ENCODE data around the gene ZNF384. TPM values are rescaled to one million over a fixed set of nuclear protein-coding genes. Genes with fewer than 3 reads are reported as not detected.

ZNF384 gene
- total RNA-seq: 15.1 TPM

DNA sequence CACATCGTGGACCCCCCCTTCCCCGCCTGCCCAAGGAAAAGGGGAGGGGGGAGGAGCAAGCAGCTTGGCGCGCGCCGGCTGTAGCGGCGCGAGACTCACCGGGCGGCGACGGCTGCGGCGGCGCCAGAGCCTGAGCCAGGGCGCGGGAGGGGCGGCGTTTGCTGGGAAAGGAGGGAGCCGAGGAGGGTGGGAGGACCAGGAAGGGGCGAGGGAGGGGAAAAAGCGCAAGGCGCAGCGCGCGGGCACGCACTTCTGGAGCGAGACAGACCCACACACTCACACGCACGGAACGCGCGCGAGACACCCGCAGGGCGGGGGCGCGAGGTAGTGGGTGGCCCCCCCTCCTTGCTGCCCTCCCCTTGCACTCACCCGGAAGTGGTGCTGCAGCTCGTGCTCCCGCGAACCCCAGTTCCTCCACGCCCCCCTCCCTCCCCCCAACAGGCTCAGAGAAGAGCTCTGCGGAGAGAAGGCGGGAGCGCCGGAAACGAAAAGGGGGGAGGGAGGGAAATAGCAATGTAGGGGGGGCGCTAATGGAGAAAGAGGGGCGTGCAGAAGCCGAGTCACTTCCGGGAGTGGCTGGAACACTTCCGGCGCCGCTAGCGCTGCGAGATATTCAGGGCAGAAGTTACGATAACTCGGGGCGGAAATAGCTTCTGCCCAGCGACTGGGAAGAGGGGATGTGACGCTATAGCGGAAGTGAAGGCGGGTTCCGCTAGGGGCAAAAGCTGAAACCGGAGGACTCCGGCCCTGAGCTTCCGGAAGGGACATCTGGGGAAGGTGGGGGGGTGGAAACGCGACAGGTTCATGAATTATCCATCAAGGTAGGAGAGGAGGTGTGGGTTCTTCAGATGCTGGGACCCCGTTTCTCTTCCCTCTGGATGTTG is at the start of gene ZNF384:
TSS of gene ZNF384 (minus strand) at position 377 of the 884 bp plus-strand sequence. CDS start 9,855 bp downstream, outside the sequence.
- H3K27me3 ChIP-seq: no peaks in the 10 kb centered on the region
- H3K4me1 ChIP-seq: peaks cover 9 to 26% of the 10 kb centered on the region in 2 donors
- intact Hi-C loops (cut with DNase I): loop anchor here (1.0 to 5.0 kb wide), 7 partner anchors 26 to 163 kb away; partner anchors contain the start of genes COPS7A, ING4, MLF2 and P3H3

DNA sequence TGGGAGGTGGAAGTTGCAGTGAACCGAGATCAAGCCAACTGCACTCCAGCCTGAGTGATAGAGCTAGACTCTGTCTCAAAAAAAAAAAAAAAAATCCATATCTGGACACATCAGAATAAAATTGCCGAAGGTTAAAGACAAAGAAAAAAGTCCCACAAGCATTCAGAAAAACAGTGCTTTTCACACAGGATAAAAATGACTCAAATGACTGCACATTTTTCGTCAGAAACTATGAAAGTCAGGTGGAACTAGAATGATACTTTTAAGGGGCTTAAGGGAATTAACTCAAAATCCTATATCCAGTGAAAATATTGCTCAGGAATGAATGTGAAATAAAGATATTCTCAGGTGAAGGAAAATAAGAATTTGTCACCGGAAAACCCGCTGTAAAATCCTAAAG is 47.6 kb upstream of the ZNF384 start:
- TF ChIP-seq, protein P1, sequence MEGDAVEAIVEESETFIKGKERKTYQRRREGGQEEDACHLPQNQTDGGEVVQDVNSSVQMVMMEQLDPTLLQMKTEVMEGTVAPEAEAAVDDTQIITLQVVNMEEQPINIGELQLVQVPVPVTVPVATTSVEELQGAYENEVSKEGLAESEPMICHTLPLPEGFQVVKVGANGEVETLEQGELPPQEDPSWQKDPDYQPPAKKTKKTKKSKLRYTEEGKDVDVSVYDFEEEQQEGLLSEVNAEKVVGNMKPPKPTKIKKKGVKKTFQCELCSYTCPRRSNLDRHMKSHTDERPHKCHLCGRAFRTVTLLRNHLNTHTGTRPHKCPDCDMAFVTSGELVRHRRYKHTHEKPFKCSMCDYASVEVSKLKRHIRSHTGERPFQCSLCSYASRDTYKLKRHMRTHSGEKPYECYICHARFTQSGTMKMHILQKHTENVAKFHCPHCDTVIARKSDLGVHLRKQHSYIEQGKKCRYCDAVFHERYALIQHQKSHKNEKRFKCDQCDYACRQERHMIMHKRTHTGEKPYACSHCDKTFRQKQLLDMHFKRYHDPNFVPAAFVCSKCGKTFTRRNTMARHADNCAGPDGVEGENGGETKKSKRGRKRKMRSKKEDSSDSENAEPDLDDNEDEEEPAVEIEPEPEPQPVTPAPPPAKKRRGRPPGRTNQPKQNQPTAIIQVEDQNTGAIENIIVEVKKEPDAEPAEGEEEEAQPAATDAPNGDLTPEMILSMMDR (IDR thresholded peaks at IDR 0.05): no peak
- H3K4me1 ChIP-seq: no peaks in the 10 kb centered on the region
- peaks cover 11 to 13% of the 10 kb centered on the region in 2 donors for H3K36me3 ChIP-seq
- intact Hi-C loops (cut with DNase I): no loop called here
- H3K27ac ChIP-seq: no peak overlapping the region
- H3K9me3 ChIP-seq: no peaks in the 10 kb centered on the region
- no peaks in the 10 kb centered on the region for H3K27me3 ChIP-seq
- H3K4me3 ChIP-seq: no peak overlapping the region
- DNase-seq (ENCODE audit: low spot score in 2 of 2): no peak

More for the DNA sequence above, at the start of gene ZNF384:
- peak; percentile 91 to 99 for DNase-seq (ENCODE audit: low spot score in 2 of 2)
- TF ChIP-seq, protein P1 (IDR thresholded peaks at IDR 0.05): peak in 1 of 3 experiments; percentile 27
- H3K9me3 ChIP-seq: no peaks in the 10 kb centered on the region
- peak within 1 kb of the TSS; percentile 68 to 91 for H3K4me3 ChIP-seq
- peak within 1 kb of the TSS; percentile 96 to 98 for H3K27ac ChIP-seq
- H3K36me3 ChIP-seq: no peaks in the 10 kb centered on the region

DNA sequence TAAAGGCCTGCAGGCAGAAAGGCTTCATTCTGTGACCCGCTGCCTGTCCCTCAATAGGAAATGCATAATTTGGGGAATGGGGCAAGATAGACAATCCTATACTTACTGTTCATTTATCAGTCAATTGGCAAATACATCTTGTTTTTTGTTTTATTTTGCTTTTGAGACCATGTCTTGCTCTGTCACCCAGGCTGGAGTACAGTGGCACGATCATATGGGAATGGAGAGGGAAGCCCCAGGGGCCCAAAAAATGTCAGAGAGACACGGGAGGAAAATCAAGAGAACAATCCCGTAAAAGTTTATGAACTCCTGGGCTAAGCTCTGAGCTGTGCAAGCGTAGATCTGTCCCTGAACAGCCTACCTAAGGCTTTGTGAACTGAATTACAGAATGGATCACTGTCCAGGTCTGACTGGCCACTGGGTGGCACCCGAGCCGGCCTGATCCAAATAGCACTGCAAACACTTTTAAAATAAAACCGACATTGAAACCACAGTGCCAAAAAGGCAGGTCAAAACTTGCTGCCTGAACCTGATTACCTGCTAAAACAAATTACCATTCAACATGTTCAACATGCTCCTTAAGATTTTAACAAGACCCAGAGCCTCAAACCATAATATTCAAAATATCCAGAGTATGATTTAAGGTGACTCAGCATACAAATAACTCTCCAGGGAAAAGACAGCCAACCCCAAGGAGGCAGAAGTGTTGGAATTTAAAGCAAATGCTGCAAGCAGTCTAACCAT is 46.4 kb upstream of the ZNF384 start:
- TF ChIP-seq, protein P1 (IDR thresholded peaks at IDR 0.05): peak; percentile 56 to 61 (median 57)
- DNase-seq (ENCODE audit: low spot score in 2 of 2): peak in 1 of 2 donors; percentile 75
- intact Hi-C loops (cut with DNase I): loop anchor here (1.0 kb wide), 2 partner anchors 44 to 90 kb away; no protein-coding TSS in a partner anchor

DNA sequence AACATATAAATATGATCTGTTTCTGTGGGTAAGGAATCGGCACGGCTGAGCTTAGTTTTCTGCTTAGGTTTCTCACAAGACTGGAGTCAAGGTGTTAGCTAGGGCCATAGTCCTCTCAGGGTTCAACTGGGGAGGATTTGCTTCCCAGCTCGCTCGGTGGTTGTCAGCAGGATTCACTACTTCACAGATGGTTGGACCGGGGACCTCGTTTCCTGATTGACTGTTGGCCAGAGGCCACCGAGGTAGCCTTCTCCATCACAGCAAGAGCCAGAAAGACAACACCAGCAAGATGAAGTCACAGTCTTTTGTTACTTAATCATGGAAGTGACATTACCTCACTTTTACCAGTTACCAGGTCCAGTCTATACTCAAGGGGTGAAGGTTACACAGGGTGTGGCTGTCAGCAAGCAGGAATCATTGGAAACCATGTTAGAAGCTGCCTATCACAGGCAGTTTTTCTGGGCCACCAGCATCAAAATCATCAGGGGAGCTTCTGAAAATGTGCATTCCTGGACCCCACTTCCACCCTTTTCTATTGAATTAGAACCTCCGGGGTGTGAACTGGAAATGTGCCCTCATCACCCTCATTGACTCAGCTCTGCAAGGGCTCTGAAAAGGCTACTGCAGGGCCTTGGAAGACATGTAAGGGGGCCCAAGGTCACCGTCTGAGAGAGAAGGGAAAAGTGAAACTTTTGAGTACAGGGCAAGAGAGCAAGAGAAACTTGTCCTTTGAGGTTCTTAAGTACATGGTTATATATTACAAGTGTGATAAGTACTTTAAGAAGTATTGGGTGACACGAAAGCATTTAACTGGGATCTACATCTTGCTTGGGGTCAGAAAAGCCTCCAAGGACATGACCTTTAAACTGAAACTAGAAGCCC is 45.6 kb upstream of the ZNF384 start:
- intact Hi-C loops (cut with DNase I): loop anchor here (1.0 kb wide), 2 partner anchors 45 to 91 kb away; no protein-coding TSS in a partner anchor
- no peak for DNase-seq (ENCODE audit: low spot score in 2 of 2)
- Histone ChIP-seq H3K4me1 (no peaks in the 10 kb centered on the region), H3K9me3 (no peaks in the 10 kb centered on the region), H3K4me3 (no peak overlapping the region), H3K36me3 (peaks cover 30 to 33% of the 10 kb centered on the region in 2 donors), H3K27me3 (no peaks in the 10 kb centered on the region), H3K27ac (no peak overlapping the region)
- TF ChIP-seq, protein P1 (IDR thresholded peaks at IDR 0.05): no peak

More for the DNA sequence above, 46.4 kb upstream of the ZNF384 start:
- Histone ChIP-seq H3K4me3 (no peak overlapping the region), H3K36me3 (peaks cover 21 to 25% of the 10 kb centered on the region in 2 donors), H3K27ac (no peak overlapping the region), H3K9me3 (no peaks in the 10 kb centered on the region), H3K27me3 (no peaks in the 10 kb centered on the region), H3K4me1 (no peaks in the 10 kb centered on the region)

DNA sequence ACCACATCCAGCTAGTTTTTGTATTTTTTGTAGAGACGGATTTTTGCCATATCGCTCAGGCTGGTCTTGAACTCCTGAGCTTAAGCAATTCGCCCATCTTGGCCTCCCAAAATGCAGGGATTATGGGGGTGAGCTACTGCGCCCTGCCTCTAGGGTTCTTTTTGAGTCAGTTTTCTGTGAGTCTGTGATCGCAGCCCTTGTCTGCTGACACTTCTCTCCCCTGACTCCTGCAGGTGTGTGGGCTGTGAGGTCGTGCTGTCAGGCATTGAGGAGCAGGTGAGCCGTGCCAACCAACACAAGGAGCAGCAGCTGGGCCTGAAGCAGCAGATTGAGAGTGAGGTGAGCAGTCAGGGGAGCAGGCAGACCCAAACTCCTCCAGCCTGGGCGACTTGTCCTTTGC is 41.0 kb upstream of the ZNF384 start:
- Histone ChIP-seq H3K36me3 (peaks cover 47 to 56% of the 10 kb centered on the region in 2 donors), H3K9me3 (no peaks in the 10 kb centered on the region), H3K27me3 (no peaks in the 10 kb centered on the region), H3K4me3 (no peak overlapping the region), H3K27ac (no peak overlapping the region), H3K4me1 (no peaks in the 10 kb centered on the region)
- DNase-seq (ENCODE audit: low spot score in 2 of 2): no peak
- intact Hi-C loops (cut with DNase I): no loop called here
- TF ChIP-seq, protein P1 (IDR thresholded peaks at IDR 0.05): no peak
